GM18861 (cell line): ENCODE measurements around the gene RAPGEF6.
A peak's percentile ranks its signal among the peaks of the same experiment; 100 is the strongest.
"Not testable (repeated sequence)": the region's sequence is repeated elsewhere in the genome, so short reads cannot be mapped to it uniquely, and the experiment has no call there.

Experiments used
- ATAC-seq: cut with Tn5 transposase; IDR thresholded peaks from one replicate; pipeline ENCODE4 v1.9.1; 2021; ENCODE audit not compliant: unreplicated experiment

RAPGEF6 gene

DNA sequence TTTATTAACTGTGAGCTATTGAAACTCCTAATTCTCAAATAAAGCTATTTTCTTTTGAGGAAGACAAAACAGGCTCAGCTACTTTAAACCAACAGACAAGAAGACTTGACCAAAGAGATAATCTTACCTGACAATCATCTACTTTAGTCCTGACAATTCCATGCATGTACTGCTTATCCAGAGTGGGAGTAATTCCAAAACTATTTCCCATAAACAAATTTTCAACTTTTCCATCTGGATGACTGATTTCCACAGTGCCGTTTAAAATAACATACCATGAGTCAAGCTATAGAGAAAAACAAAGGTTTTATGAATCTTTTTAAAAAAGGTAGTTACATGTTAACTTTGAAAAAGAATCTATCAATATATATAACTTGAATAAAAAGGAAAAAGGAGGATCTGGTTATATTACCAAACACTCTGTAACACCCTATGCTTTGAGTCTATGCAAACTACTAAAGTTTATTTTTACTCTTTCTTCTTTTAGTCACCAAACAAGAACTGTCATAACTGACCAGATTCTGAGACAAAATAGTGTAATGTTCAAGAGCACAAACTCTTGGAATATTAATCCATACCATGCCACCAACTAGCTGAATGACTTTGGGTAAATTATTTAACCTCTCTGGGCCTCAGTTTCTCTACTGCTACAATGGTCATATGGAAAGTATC is 129.7 kb downstream of the RAPGEF6 start:
- ATAC-seq, result no peak

DNA sequence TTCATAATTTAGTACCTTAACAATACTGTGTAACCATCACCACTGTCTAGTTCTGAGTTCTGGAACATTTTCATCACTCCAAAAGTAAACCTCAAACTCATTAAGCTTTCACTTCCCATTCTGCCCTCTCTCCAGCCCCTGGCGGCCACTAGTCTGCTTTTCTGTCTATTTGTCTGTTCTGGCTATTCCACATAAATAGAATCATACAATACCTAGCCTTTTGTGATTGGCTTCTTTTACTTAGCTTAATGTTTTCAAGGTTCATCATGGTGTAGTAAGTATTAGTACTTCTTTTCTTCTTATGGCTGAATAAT is 138.7 kb downstream of the RAPGEF6 start:
- peak; percentile 95 for ATAC-seq

DNA sequence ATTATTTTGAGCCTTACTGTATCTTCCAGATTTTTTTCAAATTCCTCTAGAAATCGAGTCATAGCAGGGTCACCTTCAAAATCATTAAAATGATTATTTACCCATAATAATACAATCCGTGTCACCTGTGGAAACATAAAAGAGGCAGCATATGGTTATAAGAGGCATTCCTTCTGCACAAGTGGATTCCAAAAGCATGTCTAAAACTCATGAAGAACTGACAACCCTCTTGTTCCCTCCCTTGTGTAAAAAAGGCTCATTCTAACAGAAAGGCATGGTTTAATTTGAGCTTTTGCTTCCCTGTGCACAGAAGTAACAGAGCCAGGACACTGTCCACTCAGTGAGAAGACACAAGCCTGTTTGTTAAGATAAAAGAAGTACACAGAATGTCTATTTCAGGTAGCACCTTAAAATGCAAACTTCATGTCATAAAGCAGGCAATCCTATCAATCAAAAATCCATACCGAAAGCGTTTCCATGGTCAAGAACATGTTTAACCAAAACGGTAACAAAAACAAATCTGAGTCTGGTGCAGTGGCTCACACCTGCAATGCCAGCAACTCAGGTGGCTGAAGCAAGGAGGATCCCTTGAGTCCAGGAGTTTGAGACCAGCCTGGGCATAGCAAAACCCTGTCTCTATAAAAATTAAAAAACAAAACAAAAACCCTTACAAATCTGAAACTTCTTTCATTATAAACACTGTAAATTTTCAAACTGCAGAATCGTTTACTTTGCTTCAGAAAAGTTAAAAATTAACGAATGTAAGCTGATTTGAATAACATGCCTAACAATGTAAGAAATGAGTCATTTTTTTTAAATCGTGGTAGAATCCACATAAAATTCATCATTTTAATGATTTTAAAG is 139.3 kb downstream of the RAPGEF6 start:
- ATAC-seq, result no peak

DNA sequence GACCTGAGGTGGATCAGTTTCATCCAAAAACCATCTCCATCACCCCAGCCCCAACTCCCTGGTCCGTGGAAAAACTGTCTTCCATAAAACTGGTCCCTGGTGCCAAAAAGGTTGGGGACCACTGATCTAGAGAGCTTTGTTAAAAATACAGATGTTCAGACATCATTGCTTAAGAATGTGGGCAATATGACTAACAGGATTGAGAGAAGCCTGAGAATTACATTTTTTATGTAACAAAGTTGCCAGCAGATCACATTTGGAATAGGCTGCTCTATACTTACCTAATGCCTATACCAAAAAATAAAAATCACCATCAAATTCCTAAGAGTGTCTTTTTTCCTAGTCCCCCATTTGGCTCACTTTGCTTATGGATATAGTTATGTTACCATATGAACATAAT is 143.3 kb downstream of the RAPGEF6 start:
- no peak for ATAC-seq

DNA sequence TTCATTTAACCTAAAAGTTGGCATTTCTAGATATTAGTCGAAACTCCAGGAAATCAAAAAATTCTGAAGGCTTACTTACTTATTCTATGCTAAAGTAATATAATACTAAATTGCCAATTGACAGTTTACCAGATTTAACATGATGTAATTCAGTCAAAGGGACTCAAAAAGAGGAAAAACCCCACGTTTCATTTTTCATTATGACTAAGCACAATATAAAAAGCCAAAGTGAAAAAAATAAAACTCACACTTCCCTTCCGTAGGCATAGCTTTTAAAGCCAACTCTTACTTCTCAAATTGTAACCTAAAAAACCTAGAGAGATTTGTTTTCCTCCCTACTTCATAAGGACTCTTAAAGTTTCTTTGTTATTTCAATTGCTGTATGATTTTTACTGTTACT is 146.6 kb downstream of the RAPGEF6 start:
- peak; percentile 92 for ATAC-seq

DNA sequence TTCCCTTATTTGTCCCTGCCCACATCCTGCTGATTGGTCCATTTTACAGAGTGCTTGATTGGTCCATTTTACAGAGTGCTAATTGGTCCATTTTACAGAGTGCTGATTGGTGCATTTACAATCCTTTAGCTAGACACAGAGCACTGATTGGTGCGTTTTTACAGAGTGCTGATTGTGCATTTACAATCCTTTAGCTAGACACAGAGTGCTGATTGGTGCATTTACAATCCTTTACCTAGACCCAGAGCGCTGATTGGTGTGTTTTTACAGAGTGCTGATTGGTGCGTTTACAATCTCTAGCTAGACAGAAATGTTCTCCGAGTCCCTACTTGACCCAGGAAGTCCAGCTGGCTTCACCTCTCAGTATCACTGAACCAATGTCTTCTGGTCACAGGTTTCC is 147.7 kb downstream of the RAPGEF6 start:
- not testable (repeated sequence) for ATAC-seq

DNA sequence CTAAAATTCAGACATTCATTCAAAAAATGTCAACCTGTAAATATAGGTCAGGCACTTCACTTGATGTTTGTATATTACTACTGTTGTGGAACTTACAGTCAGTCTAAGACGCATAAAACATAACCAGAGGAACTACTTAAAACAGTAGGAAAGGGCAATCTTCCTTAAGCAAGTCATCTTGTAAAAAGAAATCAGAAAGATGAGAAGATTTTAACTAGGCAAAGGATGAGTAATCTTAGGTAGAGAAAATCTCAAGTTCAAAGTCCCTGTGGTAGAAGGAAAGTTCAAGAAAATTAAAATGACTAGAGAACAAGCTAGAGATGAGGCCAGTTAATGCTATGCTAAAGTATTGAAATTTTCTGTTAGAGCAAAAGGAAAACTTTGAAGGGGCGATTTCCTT is 152.4 kb downstream of the RAPGEF6 start:
- ATAC-seq, result no peak

DNA sequence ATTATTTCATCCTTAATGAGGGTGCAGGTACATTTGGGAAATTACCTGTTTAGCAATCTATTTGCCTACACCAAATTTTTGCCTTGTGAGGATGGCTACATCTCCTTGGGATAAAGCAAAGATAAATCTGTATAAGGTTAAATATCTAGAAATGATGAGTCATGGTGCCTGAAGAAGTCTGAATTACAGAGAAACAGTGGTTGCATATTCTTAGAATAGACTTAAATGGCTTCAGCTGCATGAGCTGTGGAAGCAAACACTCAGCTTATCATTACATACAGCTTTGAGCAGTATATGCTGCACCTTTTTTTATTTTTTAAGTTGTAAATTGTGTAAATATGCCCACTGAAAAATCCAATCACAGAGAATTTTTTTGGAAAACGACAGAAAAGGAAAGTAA is 153.5 kb downstream of the RAPGEF6 start:
- no peak for ATAC-seq

DNA sequence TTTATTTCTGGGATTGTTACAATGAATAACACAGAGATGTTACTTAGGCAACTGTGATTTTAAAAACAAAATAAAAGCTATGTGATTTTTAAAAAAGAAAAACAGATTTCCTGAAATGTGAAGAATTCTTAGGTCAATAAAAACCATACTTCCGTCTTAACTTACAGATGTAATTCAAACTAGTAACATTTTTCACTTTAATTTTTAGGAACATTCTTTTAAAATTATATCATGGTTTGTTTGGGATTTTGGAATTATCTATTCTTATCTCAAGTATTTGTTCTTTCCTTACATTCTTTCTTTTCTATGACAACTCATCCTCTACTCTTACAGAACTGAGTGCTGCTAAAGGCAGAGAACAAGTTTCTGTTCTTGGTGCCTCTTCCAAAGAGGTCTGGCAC is 159.5 kb downstream of the RAPGEF6 start:
- no peak for ATAC-seq

DNA sequence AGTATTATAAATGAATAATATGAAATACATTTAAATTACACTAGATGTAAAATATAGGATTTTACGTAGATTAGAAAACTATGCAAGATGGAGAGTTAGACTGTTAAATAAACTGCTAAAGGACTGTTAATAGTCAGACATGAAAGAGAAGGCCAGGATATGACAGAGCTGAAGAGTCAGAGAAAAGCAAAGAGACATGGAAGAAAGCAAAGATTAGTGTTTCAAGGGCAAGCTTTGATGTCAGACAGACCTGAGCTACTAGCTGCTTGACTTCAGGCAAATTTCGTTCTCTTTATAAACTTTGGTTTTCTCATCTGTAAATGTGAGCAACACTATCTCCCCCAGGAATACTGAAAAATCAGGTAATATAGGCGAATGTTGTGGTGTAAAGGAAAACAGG is 161.3 kb downstream of the RAPGEF6 start:
- no peak for ATAC-seq

DNA sequence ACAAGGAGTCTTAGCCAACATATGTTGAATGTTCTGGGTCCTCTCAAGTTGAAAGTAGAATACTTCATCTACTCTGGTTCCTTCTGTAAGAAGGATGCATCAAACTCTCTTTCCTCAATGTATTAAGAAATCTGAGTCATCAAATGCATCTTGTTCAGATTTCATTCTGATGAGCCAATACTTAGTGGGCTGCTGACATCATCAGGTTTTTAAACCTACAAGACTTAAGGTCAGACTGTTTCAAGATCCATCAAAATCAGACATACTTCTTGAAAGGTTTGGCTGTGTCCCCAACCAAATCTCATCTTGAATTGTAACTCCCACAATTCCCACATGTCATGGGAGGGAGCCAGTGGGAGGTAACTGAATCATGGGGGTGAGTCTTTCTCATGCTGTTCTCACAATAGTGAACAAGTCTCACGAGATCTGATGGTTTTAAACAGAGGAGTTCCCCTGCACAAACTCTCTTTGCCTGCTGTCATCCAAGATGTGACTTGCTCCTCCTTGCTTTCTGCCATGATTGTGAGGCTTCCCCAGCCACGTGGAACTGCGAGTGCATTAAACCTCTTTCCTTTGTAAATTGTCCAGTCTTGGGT is 168.8 kb downstream of the RAPGEF6 start:
- no peak for ATAC-seq

DNA sequence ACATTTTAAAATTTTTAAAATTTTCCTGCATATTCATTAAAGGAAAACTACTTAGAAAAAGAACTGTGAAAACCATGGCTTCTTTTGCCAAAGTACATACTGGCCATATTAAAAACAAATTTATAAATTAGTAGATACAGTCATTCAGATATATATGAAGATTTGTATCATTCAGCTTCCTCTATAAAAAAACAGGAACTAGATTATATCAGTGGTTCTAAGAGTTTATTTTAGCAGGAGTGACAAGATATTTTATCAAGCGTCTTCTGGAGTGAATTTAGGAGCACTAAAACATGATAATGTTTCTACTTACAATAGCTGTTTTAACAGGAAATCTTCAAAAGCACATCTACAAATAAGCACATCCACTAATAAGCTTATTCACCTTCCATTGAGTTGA is 171.4 kb downstream of the RAPGEF6 start:
- no peak for ATAC-seq

DNA sequence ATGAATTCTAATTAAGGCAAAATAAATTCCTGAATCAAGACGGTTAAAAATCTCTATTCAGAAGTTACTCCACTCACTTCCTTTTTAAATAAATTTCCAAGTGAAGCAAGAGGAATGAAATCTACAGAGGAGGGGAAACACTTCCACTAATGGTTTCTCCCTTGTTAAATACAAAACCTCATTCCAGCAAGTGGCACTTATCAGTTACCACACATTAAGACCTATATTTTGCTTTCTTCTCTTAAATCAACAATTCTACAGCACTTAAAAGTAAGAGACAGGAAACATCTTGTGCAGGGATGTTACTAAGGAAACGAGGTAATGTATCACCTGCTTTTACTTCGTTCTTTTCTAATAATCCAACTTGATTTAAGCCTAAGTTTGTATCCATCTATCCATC is 172.6 kb downstream of the RAPGEF6 start:
- no peak for ATAC-seq

DNA sequence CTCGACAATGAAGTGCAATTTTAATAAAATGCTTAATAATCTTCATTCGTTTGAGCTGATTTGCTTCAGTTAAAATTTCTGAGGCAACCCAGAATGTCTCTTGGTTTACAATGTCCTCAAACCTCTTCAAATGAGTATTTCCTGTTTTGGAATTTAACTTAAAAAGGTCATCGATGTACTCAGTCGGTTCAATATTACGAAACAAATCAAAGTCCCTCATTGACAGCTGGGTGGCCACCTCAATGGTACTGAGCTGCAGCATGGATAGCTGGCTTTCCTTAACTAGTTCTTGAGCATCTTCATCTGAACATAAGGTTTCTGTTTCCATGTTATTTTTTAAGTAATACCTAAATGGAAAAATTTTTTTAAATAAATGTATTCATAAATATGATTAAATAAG is 173.3 kb downstream of the RAPGEF6 start:
- no peak for ATAC-seq

DNA sequence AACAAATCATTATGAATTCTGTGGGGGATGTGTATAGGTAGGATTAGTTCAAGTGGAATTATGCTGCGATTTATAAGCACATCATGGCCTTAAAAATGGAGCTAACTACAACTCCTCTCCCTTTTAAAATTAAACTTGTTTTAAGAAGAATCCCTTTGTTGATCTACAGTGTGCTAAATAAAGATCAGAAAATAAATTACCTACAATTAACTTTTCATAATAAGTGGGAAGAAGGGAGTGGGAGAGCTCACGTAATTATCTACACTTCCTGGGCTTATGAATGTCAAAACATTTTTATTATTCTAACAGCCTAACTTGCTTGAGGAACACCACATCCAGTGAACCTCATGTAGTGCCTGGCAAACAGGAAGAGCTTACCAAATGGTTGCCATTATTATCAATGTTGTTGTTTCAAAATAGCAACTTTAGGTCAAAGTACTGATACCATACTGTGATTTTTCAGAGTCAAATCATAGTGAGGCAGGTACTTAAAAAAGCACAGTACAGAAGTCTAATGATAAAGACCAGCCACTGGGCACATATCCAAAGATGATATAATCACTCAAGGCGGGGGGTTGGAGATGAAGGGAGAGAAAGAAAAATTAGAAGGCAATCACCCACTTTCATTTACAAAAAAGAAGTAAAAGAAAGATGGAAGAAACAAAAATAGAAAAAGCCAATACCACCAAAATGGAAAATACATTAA is 174.0 kb downstream of the RAPGEF6 start:
- no peak for ATAC-seq

DNA sequence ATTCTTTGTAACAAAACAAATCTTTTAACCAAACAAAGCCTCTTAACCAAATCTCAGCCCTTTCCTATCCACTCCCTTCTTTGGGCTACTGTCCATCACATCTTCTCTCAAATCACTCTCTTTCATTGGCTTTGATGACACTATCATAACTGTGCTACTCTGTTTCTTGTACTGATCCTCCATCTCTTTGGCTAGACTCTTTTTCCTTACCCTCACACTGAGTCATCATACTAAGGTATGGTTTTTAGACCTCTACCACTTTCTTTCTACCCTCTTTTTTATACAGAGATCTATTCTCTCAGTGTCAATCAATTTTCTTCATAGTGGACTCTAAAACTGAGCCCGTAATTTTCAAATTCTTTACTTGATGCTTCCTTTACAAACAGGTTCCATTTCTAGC is 174.9 kb downstream of the RAPGEF6 start:
- ATAC-seq, result no peak

DNA sequence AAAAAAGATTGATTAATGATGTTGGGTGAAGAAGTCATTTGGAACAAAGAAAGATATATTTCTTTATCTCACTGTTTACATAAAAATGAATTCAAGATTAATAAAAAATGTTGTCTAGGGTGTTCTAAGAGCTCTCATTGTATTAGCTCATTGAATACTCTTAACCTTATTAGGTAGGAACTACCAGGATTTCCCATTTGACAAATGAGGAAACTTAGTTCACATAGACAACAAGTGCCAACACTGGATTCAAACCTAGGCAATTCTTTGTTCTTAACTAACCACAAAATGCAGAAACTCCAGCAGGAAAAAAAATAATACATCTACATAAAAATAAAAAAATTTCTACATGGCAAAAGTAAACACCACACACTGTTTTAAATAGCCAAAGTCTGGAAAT is 175.8 kb downstream of the RAPGEF6 start:
- ATAC-seq, result no peak

DNA sequence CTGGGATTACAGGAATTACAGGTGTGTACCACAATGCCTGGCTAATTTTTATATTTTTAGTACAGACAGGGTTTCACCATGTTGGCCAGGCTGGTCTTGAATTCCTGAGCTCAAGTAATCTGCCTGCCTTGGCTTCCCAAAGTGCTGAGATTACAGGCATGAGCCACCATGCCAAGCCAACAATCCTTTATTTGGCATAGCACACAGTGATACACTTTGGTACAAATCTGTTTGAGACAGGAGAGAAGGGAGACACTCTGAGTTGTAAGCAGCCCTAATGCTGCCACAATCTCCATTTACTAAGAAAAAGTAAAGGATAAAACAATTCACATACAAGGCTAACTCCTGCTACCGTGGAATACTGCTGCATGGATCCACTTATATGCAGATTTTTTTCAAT is 177.8 kb downstream of the RAPGEF6 start:
- ATAC-seq, result no peak

DNA sequence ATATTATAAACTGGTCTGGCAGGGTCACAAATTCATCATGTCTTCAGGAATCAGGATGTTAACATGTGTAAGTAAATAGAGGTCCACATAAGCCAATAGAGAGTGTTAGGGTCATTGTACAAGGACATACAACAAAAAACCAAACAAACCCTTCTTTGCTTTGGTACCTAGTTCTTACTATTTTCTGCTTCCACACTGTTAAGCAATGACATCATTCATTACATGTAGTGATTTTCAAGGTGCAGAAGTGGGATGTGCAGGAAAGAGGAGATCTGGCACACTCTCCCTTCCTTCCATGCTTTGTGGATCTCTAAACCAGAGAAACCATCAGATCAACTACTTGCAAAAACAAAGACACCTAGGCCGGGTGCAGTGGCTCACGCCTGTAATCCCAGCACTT is 184.1 kb downstream of the RAPGEF6 start:
- no peak for ATAC-seq

DNA sequence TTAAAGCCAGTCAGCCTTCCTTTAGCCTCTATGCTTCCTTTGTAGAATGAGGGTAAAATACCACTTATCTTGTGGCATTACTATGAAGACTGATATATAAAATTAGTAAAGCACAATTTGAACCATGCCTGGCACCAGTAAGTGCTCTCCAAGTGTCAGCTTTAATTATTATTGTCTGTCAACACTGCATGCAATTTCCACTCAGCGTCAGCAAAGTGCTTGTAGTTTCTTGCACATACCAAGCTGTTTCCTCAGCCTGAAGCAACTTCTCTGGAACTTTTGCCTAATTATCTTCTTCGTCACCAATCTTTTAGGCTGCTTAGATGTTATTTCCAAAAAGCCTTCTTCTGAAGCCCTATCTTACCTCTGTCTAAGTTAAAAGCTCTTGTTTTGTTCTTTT is 193.8 kb downstream of the RAPGEF6 start:
- no peak for ATAC-seq

DNA sequence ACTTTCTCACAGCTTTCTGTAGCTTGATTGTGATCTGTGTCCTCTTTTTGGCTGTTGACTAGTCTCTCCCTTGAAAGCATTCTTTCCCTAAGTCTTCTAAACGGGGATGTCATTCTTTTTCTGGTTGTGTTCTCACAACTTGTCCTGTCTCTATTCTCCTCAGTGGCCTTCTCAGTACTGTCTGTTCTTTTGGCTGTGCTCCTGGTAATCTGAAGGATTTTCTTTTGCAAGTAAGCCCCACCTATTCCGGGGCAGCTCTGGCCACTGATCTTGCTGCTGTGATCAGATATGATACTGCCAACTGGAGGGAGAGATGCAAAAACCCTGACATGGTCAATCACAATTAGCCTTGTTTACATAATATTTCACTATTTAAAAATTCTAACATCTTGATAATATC is 198.9 kb downstream of the RAPGEF6 start:
- no peak for ATAC-seq

DNA sequence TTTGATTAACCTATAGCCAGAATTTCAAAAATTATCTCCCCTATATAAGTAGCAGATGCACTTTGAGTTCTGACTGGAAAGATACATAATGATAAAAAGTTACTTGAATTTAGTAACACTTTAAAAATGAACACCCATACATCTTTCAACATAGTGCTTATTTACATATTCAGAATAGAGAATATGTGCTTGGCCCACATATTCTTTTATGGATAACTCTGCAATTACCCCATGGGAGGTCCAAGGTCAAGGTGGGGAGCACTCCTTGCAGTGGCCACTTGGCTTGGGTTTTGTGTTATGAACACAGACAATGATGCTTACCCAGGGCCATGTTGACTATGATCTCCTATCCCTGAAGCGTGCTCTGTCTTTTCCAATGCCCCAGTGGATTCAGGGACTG is 201.9 kb downstream of the RAPGEF6 start:
- ATAC-seq, result no peak
